ENCODE data around the gene SEL1L3. TPM values are rescaled to one million over a fixed set of nuclear protein-coding genes. Genes with fewer than 3 reads are reported as not detected.

Gene SEL1L3
- total RNA-seq, 1 donor from 2014 or later = 14.4 TPM

GRCh38 chr4:25760518-25761157 is 102.2 kb downstream of the SEL1L3 start:
- no peak for DNase-seq (ENCODE audit: low spot score in 2 of 2, unreplicated experiment in 2 of 2)
- Mint-ChIP-seq H3K27me3 (ENCODE audit: low read depth) (no peaks in the 10 kb centered on the region), H3K27ac (no peak overlapping the region), H3K4me1 (no peaks in the 10 kb centered on the region), H3K9me3 (no peaks in the 10 kb centered on the region), H3K4me3 (no peak overlapping the region), H3K36me3 (peaks cover 10% of the 10 kb centered on the region)
- TF ChIP-seq, protein P1, sequence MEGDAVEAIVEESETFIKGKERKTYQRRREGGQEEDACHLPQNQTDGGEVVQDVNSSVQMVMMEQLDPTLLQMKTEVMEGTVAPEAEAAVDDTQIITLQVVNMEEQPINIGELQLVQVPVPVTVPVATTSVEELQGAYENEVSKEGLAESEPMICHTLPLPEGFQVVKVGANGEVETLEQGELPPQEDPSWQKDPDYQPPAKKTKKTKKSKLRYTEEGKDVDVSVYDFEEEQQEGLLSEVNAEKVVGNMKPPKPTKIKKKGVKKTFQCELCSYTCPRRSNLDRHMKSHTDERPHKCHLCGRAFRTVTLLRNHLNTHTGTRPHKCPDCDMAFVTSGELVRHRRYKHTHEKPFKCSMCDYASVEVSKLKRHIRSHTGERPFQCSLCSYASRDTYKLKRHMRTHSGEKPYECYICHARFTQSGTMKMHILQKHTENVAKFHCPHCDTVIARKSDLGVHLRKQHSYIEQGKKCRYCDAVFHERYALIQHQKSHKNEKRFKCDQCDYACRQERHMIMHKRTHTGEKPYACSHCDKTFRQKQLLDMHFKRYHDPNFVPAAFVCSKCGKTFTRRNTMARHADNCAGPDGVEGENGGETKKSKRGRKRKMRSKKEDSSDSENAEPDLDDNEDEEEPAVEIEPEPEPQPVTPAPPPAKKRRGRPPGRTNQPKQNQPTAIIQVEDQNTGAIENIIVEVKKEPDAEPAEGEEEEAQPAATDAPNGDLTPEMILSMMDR (IDR thresholded peaks at IDR 0.05; ENCODE audit: unreplicated experiment) = no peak

DNA sequence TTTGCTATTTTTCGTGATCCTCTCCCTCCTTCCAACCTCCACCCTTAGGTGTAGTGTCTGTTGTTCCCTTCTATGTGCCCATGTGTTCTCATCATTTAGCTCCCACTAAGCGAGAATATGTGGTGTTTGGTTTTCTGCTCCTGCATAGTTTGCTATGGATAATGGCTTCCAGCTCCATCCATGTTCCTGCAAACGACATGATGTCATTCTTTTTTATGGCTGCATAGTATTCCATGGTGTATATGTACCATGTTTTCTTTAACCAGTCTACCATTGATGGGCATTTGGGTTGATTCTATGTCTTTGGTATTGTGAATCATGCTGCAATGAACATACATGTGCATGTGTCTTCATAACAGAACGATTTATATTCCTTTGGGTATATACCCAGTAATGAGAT is 102.7 kb downstream of the SEL1L3 start:
- H3K9me3 Mint-ChIP-seq = no peaks in the 10 kb centered on the region
- H3K36me3 Mint-ChIP-seq = peaks cover 8% of the 10 kb centered on the region
- no peaks in the 10 kb centered on the region for H3K27me3 Mint-ChIP-seq (ENCODE audit: low read depth)
- H3K4me1 Mint-ChIP-seq = no peaks in the 10 kb centered on the region
- TF ChIP-seq, protein P1 (IDR thresholded peaks at IDR 0.05; ENCODE audit: unreplicated experiment) = no peak
- DNase-seq (ENCODE audit: low spot score in 2 of 2, unreplicated experiment in 2 of 2) = no peak
- H3K27ac Mint-ChIP-seq = no peak overlapping the region
- no peak overlapping the region for H3K4me3 Mint-ChIP-seq

GRCh38 chr4:25759101-25759500 is 103.7 kb downstream of the SEL1L3 start:
- peaks cover 5% of the 10 kb centered on the region for H3K36me3 Mint-ChIP-seq

GRCh38 chr4:25757452-25757851 is 105.3 kb downstream of the SEL1L3 start:
- DNase-seq (ENCODE audit: low spot score in 2 of 2, unreplicated experiment in 2 of 2) = no peak
- Mint-ChIP-seq H3K9me3 (no peaks in the 10 kb centered on the region), H3K36me3 (peaks cover 5% of the 10 kb centered on the region), H3K4me1 (no peaks in the 10 kb centered on the region), H3K4me3 (no peak overlapping the region), H3K27me3 (ENCODE audit: low read depth) (no peaks in the 10 kb centered on the region), H3K27ac (no peak overlapping the region)
- TF ChIP-seq, protein P1 (IDR thresholded peaks at IDR 0.05; ENCODE audit: unreplicated experiment) = no peak

More at GRCh38 chr4:25759101-25759500, 103.7 kb downstream of the SEL1L3 start:
- Mint-ChIP-seq H3K4me3 (no peak overlapping the region), H3K27me3 (ENCODE audit: low read depth) (no peaks in the 10 kb centered on the region), H3K27ac (no peak overlapping the region), H3K9me3 (no peaks in the 10 kb centered on the region), H3K4me1 (no peaks in the 10 kb centered on the region)
- TF ChIP-seq, protein P1 (IDR thresholded peaks at IDR 0.05; ENCODE audit: unreplicated experiment) = no peak
- DNase-seq (ENCODE audit: low spot score in 2 of 2, unreplicated experiment in 2 of 2) = no peak

GRCh38 chr4:25756503-25756902 is 106.3 kb downstream of the SEL1L3 start:
- TF ChIP-seq, protein P1 (IDR thresholded peaks at IDR 0.05; ENCODE audit: unreplicated experiment) = no peak
- Mint-ChIP-seq H3K4me1 (no peaks in the 10 kb centered on the region), H3K27ac (no peak overlapping the region), H3K9me3 (no peaks in the 10 kb centered on the region), H3K4me3 (no peak overlapping the region), H3K36me3 (peaks cover 5% of the 10 kb centered on the region), H3K27me3 (ENCODE audit: low read depth) (no peaks in the 10 kb centered on the region)
- DNase-seq (ENCODE audit: low spot score in 2 of 2, unreplicated experiment in 2 of 2) = no peak

Data from mesothelial cell of epicardium (in vitro differentiated cells).